IPS-18a (cell line): Measurements from ENCODE around the gene KIZ.

Experiments used
- H3K27ac ChIP-seq: one replicate; pipeline ENCODE4 v1.5.1; 2013; ENCODE audit warnings: low read length
- H3K27me3 ChIP-seq: one replicate; pipeline ENCODE4 v1.6.1; 2013; ENCODE audit warnings: mild to moderate bottlenecking, low read length; ENCODE audit not compliant: control insufficient read depth, insufficient read depth
- H3K36me3 ChIP-seq: one replicate; pipeline ENCODE4 v1.6.1; 2013; ENCODE audit warnings: low read depth, low read length; ENCODE audit not compliant: control insufficient read depth
- H3K4me1 ChIP-seq: one replicate; pipeline ENCODE4 v1.6.1; 2013; ENCODE audit warnings: low read depth, low read length; ENCODE audit not compliant: control insufficient read depth
- H3K4me3 ChIP-seq: one replicate; pipeline ENCODE4 v1.5.1; 2013; ENCODE audit warnings: low read length
- H3K9ac ChIP-seq: one replicate; pipeline ENCODE4 v1.6.1; 2013; ENCODE audit warnings: mild to moderate bottlenecking, low read length, moderate library complexity
- H3K9me3 ChIP-seq: one replicate; pipeline ENCODE4 v1.6.1; 2013; ENCODE audit warnings: low read depth, low read length; ENCODE audit not compliant: control insufficient read depth

The KIZ gene

DNA sequence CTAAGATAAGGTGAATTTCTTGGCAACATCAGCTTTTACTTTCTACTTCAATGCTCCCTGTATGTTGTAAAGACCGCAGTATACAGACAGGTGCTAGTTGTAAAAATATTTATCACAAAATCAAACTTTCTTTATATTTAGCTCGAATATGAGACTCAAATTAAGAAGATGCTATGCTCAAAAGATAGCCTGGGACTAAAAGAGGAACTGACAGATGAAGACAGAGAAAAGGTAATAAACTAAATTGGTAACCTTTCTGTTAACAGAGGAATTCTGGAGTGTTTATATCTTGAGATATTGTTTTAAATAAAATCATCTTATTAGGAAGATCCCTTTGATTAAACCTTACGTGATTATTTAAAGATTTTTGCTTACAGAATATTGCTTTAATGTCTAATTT, 19.5 kb downstream of the KIZ start:
- Histone ChIP-seq H3K27me3 (no peaks in the 10 kb centered on the region), H3K9me3 (no peaks in the 10 kb centered on the region), H3K9ac (no peak overlapping the region), H3K4me3 (no peak overlapping the region), H3K27ac (no peak overlapping the region), H3K36me3 (no peaks in the 10 kb centered on the region), H3K4me1 (no peaks in the 10 kb centered on the region)

DNA sequence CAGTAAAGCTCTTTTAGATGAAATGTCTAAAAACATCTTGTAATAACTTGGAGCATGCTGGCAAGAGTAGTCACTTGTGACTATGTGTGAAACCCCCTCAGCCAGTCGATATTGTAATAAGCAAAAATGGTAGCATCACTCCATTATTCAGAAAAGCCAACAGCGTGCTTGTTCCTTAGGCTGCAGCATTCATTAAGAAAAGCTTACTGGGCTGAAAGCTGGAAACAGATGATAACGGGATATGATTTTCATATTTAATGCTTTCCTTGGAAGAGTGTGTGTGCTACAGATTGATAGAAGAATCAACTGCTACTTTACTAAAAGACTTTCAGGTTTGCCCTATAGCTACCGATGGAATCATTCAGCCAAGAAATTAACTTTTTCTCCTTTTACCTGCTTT, 20.3 kb downstream of the KIZ start:
- H3K27ac ChIP-seq: no peak overlapping the region
- no peaks in the 10 kb centered on the region for H3K9me3 ChIP-seq
- no peaks in the 10 kb centered on the region for H3K36me3 ChIP-seq
- no peak overlapping the region for H3K4me3 ChIP-seq
- no peaks in the 10 kb centered on the region for H3K27me3 ChIP-seq
- no peaks in the 10 kb centered on the region for H3K4me1 ChIP-seq
- H3K9ac ChIP-seq: no peak overlapping the region

DNA sequence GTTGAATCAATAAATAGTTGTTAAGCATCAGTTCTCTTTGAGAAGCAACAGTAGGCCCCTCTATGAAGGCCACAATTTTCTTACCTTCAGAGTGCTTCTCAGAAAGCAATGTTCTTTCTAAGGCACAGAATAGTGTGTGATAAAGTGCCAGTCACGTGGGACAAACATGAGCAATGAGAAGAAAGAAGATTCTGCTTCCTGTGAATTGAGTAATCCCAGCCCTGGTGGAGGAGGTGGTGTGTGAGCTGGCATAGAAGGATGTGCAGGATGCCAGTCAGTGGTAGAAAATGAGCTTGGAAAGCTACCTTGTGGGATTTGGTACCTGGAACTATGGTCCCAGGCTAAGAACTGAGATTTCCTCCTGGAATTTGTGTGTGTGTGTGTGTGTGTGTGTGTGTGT, 21.7 kb downstream of the KIZ start:
- Histone ChIP-seq H3K4me3 (no peak overlapping the region), H3K36me3 (no peaks in the 10 kb centered on the region), H3K27me3 (no peaks in the 10 kb centered on the region), H3K9ac (no peak overlapping the region), H3K27ac (no peak overlapping the region), H3K9me3 (no peaks in the 10 kb centered on the region), H3K4me1 (no peaks in the 10 kb centered on the region)

DNA sequence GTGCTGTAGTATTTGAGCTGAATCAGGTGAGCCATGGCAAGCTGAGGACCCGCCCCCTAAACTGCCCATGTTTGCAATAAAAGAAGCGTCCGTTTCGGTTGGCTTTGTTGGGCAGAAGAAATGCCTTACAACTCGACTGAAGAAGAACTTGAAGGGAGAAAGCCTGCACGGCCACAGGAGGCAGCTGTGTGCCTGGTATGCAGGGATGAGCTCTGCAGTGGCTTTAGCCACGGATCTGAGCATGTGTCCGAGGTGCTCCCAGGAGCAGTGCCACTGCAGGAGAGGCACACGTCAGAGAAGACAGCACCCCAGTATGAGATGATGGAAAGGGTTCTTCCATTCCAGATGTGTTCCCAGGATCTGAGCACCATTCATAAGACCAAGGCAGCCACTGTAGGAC, 23.5 kb downstream of the KIZ start:
- no peaks in the 10 kb centered on the region for H3K36me3 ChIP-seq
- H3K27ac ChIP-seq: no peak overlapping the region
- H3K4me3 ChIP-seq: no peak overlapping the region
- no peak overlapping the region for H3K9ac ChIP-seq
- H3K27me3 ChIP-seq: no peaks in the 10 kb centered on the region
- no peaks in the 10 kb centered on the region for H3K4me1 ChIP-seq
- H3K9me3 ChIP-seq: no peaks in the 10 kb centered on the region

DNA sequence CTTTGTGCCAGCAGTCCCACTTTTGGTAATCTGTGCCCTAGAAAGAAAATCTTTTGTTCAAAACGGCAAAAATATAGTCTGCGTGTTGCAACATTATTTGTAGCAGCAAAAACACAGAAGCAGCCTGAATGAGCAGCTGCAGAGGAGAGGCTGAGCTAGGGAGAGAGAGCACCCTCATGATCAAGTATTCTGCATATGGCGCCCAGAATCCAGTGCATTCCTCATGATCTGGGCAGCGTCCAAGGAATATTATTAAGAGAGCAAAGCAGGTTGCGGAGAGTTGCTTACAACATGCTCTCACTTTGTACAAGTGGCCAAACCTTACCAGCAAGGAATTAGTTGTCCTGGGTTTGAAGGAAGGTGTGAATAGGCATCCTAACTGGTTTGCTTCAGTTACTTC, 25.9 kb downstream of the KIZ start:
- Histone ChIP-seq H3K9ac (no peak overlapping the region), H3K9me3 (no peaks in the 10 kb centered on the region), H3K36me3 (no peaks in the 10 kb centered on the region), H3K4me1 (no peaks in the 10 kb centered on the region), H3K27me3 (no peaks in the 10 kb centered on the region), H3K27ac (no peak overlapping the region), H3K4me3 (no peak overlapping the region)

DNA sequence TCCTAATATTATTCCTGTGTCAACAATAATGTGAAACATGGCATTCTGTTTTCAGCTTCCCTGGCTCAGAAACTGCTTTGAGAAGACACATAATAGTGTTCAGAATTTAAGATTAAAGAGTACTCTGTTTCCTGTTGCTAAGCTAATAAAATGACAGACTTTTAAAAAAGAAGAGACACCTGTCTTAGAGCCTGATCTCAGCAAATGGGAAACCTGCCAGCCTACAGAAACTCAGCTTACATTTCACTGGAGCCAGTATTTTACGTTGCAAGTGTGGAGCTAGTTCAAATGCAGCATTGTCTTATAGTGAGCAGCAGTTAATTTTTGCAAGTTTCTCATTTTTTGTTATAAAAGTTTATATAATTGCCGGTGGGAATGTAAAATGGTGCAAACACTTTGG, 28.8 kb downstream of the KIZ start:
- no peak overlapping the region for H3K27ac ChIP-seq
- no peaks in the 10 kb centered on the region for H3K9me3 ChIP-seq
- no peak overlapping the region for H3K9ac ChIP-seq
- H3K27me3 ChIP-seq: no peaks in the 10 kb centered on the region
- no peaks in the 10 kb centered on the region for H3K36me3 ChIP-seq
- H3K4me3 ChIP-seq: no peak overlapping the region
- H3K4me1 ChIP-seq: no peaks in the 10 kb centered on the region

DNA sequence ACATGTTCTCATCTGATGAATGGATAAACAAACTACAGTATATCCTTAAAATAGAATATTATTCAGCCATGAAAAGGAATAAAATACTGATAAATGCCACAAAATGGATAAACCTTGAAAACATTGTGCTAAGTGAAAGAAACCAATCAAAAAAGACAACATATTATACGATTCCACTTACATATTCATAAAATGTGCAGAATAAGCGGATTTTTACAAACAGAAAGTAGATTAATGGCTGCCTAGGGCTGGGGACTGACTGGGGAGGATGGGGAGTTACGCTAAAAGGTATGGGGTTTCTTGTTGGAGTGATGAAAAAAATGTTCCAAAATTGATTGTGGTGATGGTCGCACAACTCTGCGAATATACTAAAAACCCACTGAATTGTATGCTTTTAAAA, 29.4 kb downstream of the KIZ start:
- H3K36me3 ChIP-seq: no peaks in the 10 kb centered on the region
- no peak overlapping the region for H3K4me3 ChIP-seq
- no peak overlapping the region for H3K27ac ChIP-seq
- no peak overlapping the region for H3K9ac ChIP-seq
- no peaks in the 10 kb centered on the region for H3K27me3 ChIP-seq
- H3K4me1 ChIP-seq: no peaks in the 10 kb centered on the region
- H3K9me3 ChIP-seq: no peaks in the 10 kb centered on the region

DNA sequence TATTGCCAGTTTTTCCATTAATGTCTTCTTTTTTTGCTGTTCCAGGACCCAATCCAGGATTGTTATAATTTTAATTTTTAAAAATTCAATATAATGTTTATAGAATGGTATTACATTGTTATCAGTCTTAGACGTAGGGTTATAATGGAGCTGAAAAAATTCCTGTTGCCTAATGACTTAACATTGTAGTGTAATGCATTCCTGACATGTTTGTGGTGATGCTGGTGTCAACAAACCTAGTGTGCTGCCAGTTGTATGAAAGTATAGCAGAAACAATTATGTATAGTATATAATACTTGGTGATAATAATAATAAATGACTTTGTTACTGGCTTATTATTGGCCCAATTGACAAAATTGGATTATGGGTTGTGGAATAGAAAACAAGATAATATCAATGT, 30.4 kb downstream of the KIZ start:
- Histone ChIP-seq H3K27me3 (no peaks in the 10 kb centered on the region), H3K36me3 (no peaks in the 10 kb centered on the region), H3K4me1 (no peaks in the 10 kb centered on the region), H3K27ac (no peak overlapping the region), H3K9me3 (no peaks in the 10 kb centered on the region), H3K9ac (no peak overlapping the region), H3K4me3 (no peak overlapping the region)

DNA sequence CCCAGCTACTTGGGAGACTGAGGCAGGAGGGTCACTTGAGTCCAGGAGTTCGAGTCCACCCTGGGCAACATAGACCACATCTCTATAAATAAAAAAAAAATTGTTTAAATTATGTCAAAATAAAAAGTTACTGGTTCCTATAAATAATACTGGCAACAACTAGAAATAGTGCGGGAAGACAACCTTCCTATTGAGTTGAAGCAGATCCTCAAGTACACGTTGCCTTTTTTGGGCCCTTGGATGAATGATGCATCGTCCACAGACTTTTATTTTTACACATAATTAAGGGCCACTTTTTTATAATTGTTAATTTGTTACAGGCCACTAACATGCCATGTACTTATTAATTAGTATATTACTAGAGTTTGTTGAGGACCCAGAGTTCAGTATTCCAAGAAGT, 31.1 kb downstream of the KIZ start:
- H3K27ac ChIP-seq: no peak overlapping the region

DNA sequence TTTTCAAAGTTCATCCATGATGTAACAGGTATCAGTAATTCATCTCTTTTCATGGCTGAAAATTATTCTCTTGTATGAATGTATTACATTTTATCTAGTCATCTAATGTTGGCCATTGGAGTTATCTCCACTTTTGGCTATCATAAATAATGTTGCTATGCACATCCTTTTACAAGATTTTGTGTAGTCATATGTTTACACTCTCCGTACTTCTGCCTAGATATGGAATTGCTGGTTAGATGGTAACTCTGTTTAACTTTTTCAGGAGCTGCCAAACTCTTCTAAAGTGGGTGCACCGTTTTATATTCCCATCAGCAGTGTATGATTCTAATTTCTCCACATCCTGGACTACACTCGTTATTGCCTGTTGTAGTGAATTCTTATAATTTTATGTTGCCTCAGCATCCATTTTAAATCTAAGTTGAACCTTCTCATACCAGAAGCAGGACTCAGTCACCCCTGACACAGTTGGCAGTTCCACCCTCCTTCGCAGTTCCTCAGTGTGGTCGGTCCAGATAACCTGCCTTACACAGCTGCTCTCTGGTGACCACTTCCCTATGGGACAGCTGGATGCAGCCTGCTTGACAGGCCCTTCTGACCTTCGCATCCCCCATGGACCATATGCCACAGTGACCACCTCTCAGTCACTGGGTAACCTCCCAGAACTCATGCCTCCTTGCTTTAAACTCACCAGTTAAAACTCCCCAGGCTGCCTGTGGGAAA, 33.9 kb downstream of the KIZ start:
- no peaks in the 10 kb centered on the region for H3K27me3 ChIP-seq
- H3K27ac ChIP-seq: no peak overlapping the region
- H3K36me3 ChIP-seq: no peaks in the 10 kb centered on the region
- no peak overlapping the region for H3K9ac ChIP-seq
- no peaks in the 10 kb centered on the region for H3K9me3 ChIP-seq
- no peak overlapping the region for H3K4me3 ChIP-seq
- H3K4me1 ChIP-seq: peaks cover 5% of the 10 kb centered on the region

More for the DNA sequence above, 31.1 kb downstream of the KIZ start:
- H3K4me3 ChIP-seq: no peak overlapping the region
- no peaks in the 10 kb centered on the region for H3K27me3 ChIP-seq
- H3K9me3 ChIP-seq: no peaks in the 10 kb centered on the region
- no peaks in the 10 kb centered on the region for H3K4me1 ChIP-seq
- H3K9ac ChIP-seq: no peak overlapping the region
- H3K36me3 ChIP-seq: no peaks in the 10 kb centered on the region

DNA sequence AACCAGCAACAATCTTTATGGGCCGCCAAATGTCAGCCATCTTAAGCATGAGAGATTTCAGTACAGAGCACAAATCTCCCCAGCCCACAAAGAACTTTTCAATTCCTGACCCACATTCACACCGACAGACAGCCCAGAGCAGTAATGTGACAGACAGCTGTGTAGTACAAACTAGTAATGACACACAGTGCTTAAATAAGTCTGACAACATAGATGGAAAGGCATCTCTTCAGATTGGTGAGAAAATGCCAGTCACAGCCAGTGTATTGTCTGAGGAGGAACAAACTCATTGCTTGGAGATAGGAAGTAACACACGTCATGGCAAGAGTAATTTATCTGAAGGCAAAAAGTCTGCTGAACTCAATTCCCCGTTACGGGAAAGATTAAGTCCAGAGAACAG, 36.0 kb downstream of the KIZ start:
- Histone ChIP-seq H3K9ac (no peak overlapping the region), H3K4me3 (no peak overlapping the region), H3K27me3 (no peaks in the 10 kb centered on the region), H3K36me3 (no peaks in the 10 kb centered on the region), H3K9me3 (no peaks in the 10 kb centered on the region), H3K27ac (no peak overlapping the region), H3K4me1 (peaks cover 5% of the 10 kb centered on the region)

DNA sequence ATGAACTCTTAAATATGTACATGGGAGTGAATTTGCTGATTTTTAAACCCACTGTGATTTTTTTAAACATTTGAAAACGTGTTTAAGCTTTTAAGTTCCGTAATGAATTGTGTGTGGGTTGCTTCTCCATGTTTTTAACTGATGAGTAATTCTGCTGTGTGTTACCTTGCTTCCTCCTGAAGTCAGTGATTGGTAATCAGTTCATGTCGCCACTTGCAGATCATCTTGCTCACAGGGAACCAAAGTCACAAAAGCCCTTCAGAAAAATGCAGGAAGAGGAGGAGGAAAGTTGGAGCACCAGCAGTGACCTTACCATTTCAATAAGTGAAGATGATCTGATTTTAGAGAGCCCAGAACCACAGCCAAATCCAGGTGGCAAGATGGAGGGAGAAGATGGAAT, 36.7 kb downstream of the KIZ start:
- Histone ChIP-seq H3K9me3 (no peaks in the 10 kb centered on the region), H3K4me1 (peaks cover 5% of the 10 kb centered on the region), H3K36me3 (no peaks in the 10 kb centered on the region), H3K4me3 (no peak overlapping the region), H3K27me3 (no peaks in the 10 kb centered on the region), H3K9ac (no peak overlapping the region), H3K27ac (no peak overlapping the region)
